Ovary (tissue), 9 donors: ENCODE measurements around the gene FILIP1L. TPM values are rescaled to one million over a fixed set of nuclear protein-coding genes. Genes with fewer than 3 reads are reported as not detected.

Experiments used
- DNase-seq, 5 donors: peaks; one replicate each; pipeline ENCODE4 v3.0.0-alpha.2; 2019 to 2020
- H3K27ac ChIP-seq, 2 donors: fragments of 200-600 bp; one replicate each; pipeline versions ENCODE4 v1.5.1 to v1.8.0; 2019 to 2022
- H3K27me3 ChIP-seq: fragments of 200-600 bp; one replicate; pipeline ENCODE4 v1.8.0; 2022
- H3K36me3 ChIP-seq: fragments of 200-600 bp; sonication (generic); one replicate; pipeline ENCODE4 v1.5.1; 2019
- H3K4me1 ChIP-seq: one replicate; pipeline ENCODE4 v1.8.1; 2013; ENCODE audit warnings: mild to moderate bottlenecking, moderate library complexity; ENCODE audit not compliant: insufficient read depth
- H3K4me3 ChIP-seq: fragments of 200-600 bp; sonication (generic); one replicate; pipeline ENCODE4 v1.5.1; 2017
- H3K9me3 ChIP-seq, 2 donors: fragments of 200-600 bp in 1 of 2; sonication (generic) in 1 of 2; one replicate each; pipeline versions ENCODE4 v1.5.1 to v1.8.1; 2013 to 2019; ENCODE audit warnings: mild to moderate bottlenecking in 1 of 2, moderate library complexity in 1 of 2
- EP300 ChIP-seq: sonication (generic); formaldehyde crosslinking; IDR thresholded peaks from one replicate; pipeline ENCODE4 v1.6.1; 2017; ENCODE audit warnings: antibody characterized with exemption
- POLR2A ChIP-seq: fragments of 450-650 bp; IDR thresholded peaks from one replicate; pipeline ENCODE4 v1.6.1; 2017; ENCODE audit warnings: antibody characterized with exemption, mild to moderate bottlenecking, moderate library complexity
- WGBS, 3 donors: extraction: QIAGEN DNeasy Blood & Tissue Kit in 1 of 3; methylation state at CpG; one replicate each; pipeline versions ENCODE4 v1.1.5 to v1.1.7; 2013 to 2017; 5-methylcytosine and 5-hydroxymethylcytosine counted together
- intact Hi-C, 4 donors: fragments of 100-400 bp; cut with DNase I; formaldehyde crosslinking; loops; one replicate each; pipeline versions ENCODE4 v1.11.0 to v1.15.1; 2022 to 2023
- polyA plus RNA-seq, 2 donors: library from polyadenylated mRNA; stranded (reverse); fragments of 200-250 nt in 1 of 2; fragments of 350-450 nt in 1 of 2; fragmentation: Illumina TruSeq in 1 of 2; extraction: RNeasy Lipid Tissue Mini Kit (QIAGEN cat#74804) in 1 of 2; gene quantifications; one replicate each; pipeline ENCODE4 v1.2.3, GENCODE V29; 2013 to 2014
- total RNA-seq, 7 donors: library from RNA; depleted of rRNA in 2 of 7; stranded (reverse); fragments of >200 nt in 2 of 7; fragmentation: NEBNext Ultra II Directional in 3 of 7; extraction: Animal tissue kit (Norgen Biotek cat#: 25700) in 3 of 7; gene quantifications; one replicate each; pipeline versions ENCODE4 v1.1.0 to v1.2.4, GENCODE V29; 2016 to 2023
- TF ChIP-seq, protein P1 (sequence below), 3 donors: fragments of 450-650 bp in 2 of 3; fragments of 200-600 bp in 1 of 3; IDR thresholded peaks; one replicate each; pipeline versions ENCODE4 v1.5.1 to v1.8.0; 2016 to 2022; ENCODE audit warnings: antibody characterized with exemption in 3 of 3, mild to moderate bottlenecking in 1 of 3
- donor health status: DM: no; HTN: no; CAD: no; lungs with moderate emphysema.
- donor health status: DM: no; HTN: no; CAD: no.
- donor health status: Bipolar disorder and iron deficiency.
- donor health status: DM: yes; HTN: yes; CAD: no.
- donor health status: DM: no; HTN: no; CAD: no.
- donor health status: DM: yes; HTN: yes; CAD: no.

The FILIP1L gene
- total and polyA plus RNA-seq, 9 donors: 23.7 to 174 (median 110) TPM

DNA sequence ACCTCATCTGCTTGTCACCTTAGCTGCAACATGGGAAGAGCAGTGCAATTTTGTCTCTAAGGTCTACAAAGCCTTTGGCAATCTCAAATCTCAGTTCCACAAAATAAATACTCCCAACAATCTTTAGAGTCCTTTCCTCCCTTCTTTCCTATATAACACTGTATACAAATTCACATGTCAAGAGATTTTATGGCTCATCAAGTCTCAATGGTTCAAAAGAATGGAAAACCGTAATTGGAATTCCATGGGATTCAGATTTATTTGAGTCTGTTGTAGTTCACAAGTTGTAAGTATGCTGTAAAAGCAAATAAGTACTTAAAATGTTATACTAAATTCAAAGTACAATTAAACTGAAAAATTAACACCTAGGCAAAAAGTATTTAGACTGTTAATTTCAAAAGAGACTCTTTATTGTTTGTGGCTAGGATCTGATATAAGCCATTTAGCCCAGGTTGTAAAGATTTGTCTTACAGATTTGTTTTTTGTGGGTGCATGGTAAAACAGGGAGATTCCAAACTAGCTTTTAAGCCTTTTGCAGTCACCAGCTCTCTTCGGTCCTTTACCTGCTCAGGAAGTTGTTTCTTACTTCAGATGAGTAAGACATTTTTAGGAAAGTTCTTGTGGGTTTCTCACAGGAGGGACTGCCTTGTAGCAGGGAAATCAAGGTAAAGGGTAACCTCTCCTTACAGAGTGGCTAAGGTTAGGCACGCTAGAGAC, 246.5 kb downstream of the FILIP1L start:
- peaks cover 28% of the 10 kb centered on the region for H3K4me1 ChIP-seq
- WGBS, 3 donors: 49 to 71% (median 62%) methylated on average over 3 of the region's 3 CpGs
- TF ChIP-seq EP300: no peak
- TF ChIP-seq, protein P1, sequence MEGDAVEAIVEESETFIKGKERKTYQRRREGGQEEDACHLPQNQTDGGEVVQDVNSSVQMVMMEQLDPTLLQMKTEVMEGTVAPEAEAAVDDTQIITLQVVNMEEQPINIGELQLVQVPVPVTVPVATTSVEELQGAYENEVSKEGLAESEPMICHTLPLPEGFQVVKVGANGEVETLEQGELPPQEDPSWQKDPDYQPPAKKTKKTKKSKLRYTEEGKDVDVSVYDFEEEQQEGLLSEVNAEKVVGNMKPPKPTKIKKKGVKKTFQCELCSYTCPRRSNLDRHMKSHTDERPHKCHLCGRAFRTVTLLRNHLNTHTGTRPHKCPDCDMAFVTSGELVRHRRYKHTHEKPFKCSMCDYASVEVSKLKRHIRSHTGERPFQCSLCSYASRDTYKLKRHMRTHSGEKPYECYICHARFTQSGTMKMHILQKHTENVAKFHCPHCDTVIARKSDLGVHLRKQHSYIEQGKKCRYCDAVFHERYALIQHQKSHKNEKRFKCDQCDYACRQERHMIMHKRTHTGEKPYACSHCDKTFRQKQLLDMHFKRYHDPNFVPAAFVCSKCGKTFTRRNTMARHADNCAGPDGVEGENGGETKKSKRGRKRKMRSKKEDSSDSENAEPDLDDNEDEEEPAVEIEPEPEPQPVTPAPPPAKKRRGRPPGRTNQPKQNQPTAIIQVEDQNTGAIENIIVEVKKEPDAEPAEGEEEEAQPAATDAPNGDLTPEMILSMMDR (IDR thresholded peaks at IDR 0.05): no peak
- no peak for TF ChIP-seq POLR2A
- intact Hi-C loops: no loop called here
- H3K4me3 ChIP-seq: no peak overlapping the region
- no peak for DNase-seq
- H3K27me3 ChIP-seq: no peaks in the 10 kb centered on the region
- H3K9me3 ChIP-seq: no peaks in the 10 kb centered on the region
- H3K27ac ChIP-seq: peak overlapping the region in 1 of 2 donors; percentile 69
- H3K36me3 ChIP-seq: no peaks in the 10 kb centered on the region

DNA sequence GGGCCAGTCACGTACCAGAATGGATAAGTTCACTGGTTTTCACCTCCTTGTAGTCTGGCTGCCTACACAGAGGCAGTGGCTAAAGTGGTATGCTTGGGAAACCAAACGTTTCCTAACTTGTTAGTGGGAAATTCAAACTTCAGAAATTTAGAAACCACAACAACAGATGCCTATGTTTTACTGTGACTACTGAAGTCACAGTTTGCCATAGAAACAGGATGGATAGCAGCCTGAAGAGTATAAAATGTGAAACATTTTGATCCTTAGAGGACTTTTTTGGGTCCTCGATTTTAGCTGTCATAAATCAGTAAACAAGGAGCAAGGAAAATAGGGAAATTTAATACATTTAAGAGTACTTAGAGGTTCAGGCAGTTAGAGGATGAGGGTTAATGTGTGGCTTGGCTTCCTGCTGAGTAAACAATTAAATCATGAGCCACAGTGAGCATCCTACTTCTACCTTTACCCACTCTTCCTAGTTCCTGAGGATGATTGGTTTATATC, 248.0 kb downstream of the FILIP1L start:
- Histone ChIP-seq H3K4me3 (no peak overlapping the region), H3K4me1 (peaks cover 29% of the 10 kb centered on the region), H3K27me3 (no peaks in the 10 kb centered on the region), H3K9me3 (no peaks in the 10 kb centered on the region), H3K36me3 (no peaks in the 10 kb centered on the region), H3K27ac (peak overlapping the region in 1 of 2 donors; percentile 22)
- no peak for DNase-seq
- TF ChIP-seq EP300: no peak
- no peak for TF ChIP-seq POLR2A
- TF ChIP-seq, protein P1 (IDR thresholded peaks at IDR 0.05): no peak
- 5 to 23% (median 16%) methylated on average over 3 of the region's 3 CpGs for WGBS, 3 donors
- intact Hi-C loops: no loop called here

DNA sequence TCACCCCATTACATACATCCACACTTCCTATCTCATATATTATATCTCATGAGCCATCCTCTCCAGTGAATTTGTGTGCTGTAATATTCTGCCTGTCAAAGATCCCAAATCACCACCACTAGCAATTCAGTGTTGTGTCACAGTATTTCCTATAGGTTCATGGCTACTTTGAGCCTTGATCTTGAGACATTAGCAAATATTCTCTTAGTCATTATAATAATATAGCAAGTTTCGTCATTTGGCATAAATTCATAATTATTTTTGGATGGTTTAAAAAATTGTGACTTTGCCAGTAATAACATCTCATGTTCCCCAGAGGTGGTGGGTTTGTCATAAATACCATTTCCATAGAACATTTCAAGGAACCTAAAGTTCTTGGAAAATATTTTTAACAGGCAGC, 249.0 kb downstream of the FILIP1L start:
- Histone ChIP-seq H3K36me3 (no peaks in the 10 kb centered on the region), H3K9me3 (no peaks in the 10 kb centered on the region), H3K4me3 (no peak overlapping the region), H3K4me1 (peaks cover 29% of the 10 kb centered on the region), H3K27me3 (no peaks in the 10 kb centered on the region), H3K27ac (no peak overlapping the region)
- intact Hi-C loops: no loop called here
- WGBS, 3 donors: 59 to 65% (median 64%) methylated on average over 1 of the region's 1 CpG
- DNase-seq: no peak
- TF ChIP-seq EP300: no peak
- TF ChIP-seq POLR2A: no peak

DNA sequence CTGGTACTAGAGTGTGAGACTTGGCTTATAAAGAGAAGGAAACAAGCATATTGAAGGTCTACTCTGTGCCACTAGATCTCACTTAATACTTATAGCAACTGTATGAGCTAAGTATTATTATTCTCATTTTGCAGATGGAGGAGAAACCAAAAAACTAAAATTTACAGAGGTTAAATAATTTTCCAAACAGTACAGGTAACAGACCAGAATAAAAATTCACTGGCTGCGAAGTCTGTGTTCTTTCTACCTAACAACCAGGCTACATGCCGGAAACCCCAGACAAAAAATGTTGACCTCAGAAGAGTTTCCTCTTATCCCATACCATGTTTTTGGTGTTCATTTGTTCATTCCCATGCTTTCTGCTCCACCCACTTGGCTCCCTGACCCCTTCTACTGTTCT, 250.0 kb downstream of the FILIP1L start:
- Histone ChIP-seq H3K4me1 (peaks cover 25% of the 10 kb centered on the region), H3K4me3 (no peak overlapping the region), H3K27ac (no peak overlapping the region), H3K9me3 (no peaks in the 10 kb centered on the region), H3K27me3 (no peaks in the 10 kb centered on the region), H3K36me3 (no peaks in the 10 kb centered on the region)
- TF ChIP-seq POLR2A: no peak
- TF ChIP-seq, protein P1 (IDR thresholded peaks at IDR 0.05): no peak
- TF ChIP-seq EP300: no peak
- 87 to 100% (median 95%) methylated on average over 2 of the region's 2 CpGs for WGBS, 3 donors
- no peak for DNase-seq
- intact Hi-C loops: no loop called here

DNA sequence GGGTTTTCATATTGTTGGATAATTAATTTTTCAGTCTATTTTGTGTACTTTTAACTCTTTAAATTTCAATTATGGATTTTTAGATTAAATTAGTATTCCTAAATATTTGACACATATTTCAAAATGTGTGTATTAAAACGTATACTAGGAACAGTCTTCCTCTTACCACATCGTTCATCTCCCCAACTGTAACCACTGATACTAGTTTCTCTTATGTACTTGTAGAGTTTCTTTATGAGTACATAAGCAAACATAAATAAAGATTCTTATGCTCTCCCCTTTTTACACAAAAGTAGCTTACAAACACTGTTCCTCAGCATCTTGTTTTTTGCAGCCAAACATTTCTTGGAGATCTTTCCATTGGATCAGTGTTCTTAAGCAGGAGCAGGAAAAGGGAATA, 250.7 kb downstream of the FILIP1L start:
- intact Hi-C loops: no loop called here
- TF ChIP-seq POLR2A: no peak
- TF ChIP-seq, protein P1 (IDR thresholded peaks at IDR 0.05): no peak
- TF ChIP-seq EP300: no peak
- H3K4me1 ChIP-seq: peaks cover 24% of the 10 kb centered on the region

More for the DNA sequence above, 250.7 kb downstream of the FILIP1L start:
- WGBS, 3 donors: 73 to 84% (median 73%) methylated on average over 2 of the region's 2 CpGs
- H3K27ac ChIP-seq: no peak overlapping the region
- no peak for DNase-seq
- no peak overlapping the region for H3K4me3 ChIP-seq
- H3K27me3 ChIP-seq: no peaks in the 10 kb centered on the region
- H3K36me3 ChIP-seq: no peaks in the 10 kb centered on the region
- H3K9me3 ChIP-seq: no peaks in the 10 kb centered on the region
